GM19351 (cell line): ENCODE results near the gene GAMT.
"Not testable (repeated sequence)": the region's sequence is repeated elsewhere in the genome, so short reads cannot be mapped to it uniquely, and the experiment has no call there.

ENCODE experiments used
- ATAC-seq: cut with Tn5 transposase; IDR thresholded peaks from one replicate; pipeline ENCODE4 v1.9.1; 2021; ENCODE audit warnings: mild to moderate bottlenecking, moderate library complexity; ENCODE audit not compliant: unreplicated experiment

The GAMT gene

DNA sequence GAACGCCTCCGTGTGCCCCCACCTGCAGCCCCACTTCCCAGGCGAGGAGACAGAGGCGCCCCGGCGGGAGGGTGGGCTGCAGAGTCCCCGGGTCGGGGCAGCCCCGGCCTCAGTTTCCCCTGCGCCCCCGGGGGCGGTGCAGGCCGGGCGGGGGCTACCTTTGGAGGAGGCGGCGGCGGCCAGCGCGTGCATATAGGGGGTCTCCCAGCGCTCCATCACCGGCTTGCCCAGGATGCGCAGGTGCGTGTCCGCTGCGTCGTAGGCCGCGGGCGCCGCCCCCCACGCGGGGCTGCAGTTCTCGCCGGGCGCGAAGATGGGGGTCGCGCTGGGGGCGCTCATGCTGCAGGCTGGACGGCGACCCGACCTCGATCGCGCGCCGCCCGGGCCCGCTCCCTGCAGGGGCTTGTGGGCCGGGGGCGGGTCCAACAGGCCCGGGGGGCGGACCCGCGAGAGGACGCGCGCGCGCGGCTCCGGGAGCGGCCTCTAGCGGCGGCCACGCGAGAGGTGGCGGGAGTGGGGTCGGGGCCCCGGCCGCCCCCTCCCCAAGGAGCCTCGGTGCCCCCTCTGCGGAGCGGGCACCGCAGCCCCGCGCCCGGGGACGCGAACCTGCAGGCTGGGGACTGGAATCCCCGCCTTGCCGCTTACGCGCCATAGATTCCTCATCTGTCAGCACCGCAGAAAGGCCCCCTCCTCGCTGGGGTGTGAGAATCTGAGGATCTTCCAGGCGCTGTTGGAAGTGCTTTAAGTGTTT lies at the start of gene GAMT:
Gene GAMT, minus strand, starts transcription at position 405 of the 751 bp plus-strand sequence. Its CDS starts 66 bp downstream, at position 339.
- ATAC-seq = no peak

DNA sequence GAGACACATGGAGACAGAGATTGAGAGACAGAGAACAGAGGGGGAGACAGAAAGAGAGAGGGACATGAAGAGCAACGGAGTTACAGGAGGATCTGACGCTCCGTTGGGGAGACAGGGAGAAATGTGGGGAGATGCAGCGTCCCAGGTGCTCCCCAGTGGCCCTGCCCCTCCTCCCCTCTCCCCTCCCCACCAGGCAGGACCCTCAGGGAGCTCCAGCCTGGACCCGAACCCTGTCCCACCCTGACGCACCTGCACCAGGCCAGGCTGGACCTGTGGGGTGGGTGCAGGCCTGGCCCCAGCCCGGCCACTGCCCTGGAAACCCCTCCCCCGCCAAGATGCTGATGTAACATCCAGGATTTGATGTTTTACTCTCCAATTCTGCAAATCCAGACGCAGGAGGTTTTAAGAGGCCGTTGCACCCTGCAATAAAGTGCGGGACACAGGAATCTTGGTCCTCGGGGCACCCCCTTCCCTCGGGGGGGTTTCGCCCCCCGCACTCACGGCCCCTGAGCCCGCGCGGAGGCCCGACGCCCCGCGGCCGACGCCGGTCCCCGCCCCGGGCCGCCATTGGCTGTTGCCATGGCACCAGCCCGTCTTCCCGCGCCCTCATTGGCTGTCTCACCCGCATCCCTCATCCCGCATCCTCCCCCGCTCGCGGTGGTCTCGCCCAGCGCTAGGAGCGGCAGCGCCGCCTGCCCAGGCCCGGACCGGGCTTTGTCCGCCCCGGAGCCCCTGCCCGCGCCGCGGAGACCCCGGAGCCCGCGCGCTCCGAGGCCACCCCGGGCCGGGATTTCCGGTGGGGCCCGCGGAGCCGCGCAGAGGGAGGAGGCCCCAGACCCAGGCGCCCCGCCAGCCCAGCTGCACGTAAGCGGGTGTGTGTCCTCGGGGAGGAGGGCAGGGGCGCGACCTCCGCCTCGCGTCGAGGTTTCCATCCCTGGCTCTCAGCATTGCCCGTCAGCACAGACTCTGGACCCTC lies 48.4 kb upstream of the GAMT start, which contains the start of gene APC2:
Gene APC2, plus strand, starts transcription at position 655 of the 976 bp plus-strand sequence. CDS start 2,881 bp downstream, outside the sequence.
- no peak for ATAC-seq

- ATAC-seq = no peak
Measured at GRCh38 chr19:1447944-1448343, 46.6 kb upstream of the GAMT start.

GRCh38 chr19:1447504-1447903 lies 46.2 kb upstream of the GAMT start:
- ATAC-seq = no peak

GRCh38 chr19:1446713-1447481 lies 45.6 kb upstream of the GAMT start:
- no peak for ATAC-seq

- ATAC-seq = no peak
Measured at GRCh38 chr19:1445932-1446712, 44.8 kb upstream of the GAMT start.

DNA sequence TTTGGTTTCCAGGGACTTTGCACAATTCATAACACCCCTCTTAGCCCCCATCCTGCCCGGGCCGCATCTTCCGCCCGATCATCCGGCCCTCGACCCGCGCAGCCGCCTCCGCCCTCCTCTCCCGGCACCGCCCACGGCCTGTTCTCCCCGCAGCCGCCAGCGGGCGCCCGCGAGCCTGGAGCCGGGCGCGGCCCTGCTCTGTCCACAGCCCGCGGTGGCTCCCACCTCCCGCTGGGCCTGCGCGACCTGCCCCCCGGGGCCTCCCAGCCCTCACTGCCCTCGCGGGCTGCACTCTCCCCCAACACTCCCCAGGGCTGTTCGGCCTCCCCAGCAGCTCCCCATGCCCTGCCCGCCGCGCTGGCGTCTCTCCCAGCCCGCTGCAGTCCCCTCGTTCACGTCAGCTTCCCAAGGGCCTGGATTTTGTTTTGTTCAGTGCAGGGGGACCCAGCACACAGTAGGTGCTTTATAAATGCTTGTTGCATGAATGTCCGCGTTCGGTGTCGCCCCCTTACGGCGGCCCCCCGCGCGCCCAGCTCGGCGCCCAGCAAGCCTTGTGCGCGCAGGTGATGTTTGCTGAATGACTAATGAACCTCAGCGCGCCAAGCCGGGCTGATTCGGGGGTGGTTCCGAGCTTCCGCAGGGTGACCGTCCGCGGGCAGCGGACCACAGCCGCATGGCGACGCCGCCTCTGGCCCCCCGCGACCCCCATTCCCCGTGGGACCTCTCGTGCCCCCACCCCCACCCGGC lies 44.0 kb upstream of the GAMT start:
- ATAC-seq = no peak

DNA sequence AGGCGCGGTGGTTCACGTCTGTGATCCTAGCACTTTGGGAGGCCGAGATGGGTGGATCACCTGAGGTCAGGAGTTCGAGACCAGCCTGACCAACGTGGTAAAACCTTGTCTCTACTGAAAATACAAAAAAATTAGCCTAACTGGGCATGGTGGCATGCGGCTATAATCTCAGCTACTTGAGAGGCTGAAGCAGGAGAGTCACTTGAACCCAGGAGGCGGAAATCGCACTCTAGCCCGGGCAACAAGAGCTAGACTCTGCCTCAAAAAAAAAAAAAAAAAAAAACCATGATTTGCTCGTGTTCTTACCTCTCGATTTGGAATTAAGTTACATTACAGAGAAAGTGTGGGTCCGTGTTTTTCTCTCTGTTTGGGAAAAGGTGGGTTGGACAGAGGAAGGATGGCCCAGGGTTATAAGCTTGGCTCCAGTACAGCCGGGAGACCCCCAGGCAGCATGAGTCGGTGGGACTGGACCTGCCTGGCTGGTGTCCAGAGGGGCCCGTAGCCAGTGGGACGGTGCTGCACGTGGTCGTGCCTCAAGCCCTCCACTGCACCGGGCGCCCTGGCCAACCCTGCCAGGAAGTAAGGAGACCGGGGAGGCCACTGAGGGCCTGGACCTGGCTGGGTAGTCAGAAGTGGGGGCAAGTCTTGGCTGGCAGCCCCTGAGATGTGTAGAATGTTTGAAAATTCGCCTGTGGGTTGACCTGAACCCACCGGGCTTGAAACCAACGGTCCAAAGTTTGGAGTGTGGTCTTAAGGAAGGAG lies 40.5 kb upstream of the GAMT start:
- ATAC-seq = no peak

DNA sequence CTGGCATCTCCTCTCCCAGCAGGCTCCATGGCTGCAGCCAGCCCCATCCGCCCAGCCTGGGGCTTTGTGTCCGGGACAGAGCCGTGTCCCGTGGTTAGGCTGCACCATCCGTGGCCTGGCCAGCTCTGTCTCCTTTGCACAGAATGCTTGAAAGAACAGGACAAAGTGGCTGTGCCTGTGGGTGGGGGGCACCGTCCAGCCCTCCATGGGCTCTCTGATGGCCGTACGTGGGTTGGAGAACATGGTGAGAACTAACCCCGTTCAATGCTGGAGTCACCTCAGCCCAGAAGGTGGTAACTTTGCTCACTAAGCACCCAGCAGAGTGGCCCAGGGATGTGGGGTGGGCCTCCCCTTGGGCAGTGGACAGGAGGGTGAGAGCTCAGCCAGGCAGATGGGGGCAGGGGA lies 39.7 kb upstream of the GAMT start:
- no peak for ATAC-seq

DNA sequence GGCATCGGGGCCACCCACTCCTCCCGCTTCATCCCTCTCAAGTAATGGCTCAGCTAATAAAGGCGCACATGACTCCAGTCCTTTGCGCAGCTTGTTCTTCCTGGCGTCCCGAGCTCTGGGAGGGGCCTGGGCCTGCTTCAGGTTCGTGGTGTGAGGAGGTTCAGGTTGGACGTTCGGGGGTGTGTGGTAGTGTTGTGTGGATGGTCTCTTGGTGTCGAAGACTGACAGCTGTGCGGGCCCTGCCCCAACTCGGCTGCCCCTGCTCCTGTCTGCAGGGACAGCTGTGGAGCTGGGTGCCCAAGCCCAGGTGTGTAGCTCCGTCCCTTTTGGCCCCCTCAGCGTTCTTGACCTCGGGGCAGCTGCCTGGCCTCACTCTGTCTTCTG lies 39.1 kb upstream of the GAMT start:
- no peak for ATAC-seq

DNA sequence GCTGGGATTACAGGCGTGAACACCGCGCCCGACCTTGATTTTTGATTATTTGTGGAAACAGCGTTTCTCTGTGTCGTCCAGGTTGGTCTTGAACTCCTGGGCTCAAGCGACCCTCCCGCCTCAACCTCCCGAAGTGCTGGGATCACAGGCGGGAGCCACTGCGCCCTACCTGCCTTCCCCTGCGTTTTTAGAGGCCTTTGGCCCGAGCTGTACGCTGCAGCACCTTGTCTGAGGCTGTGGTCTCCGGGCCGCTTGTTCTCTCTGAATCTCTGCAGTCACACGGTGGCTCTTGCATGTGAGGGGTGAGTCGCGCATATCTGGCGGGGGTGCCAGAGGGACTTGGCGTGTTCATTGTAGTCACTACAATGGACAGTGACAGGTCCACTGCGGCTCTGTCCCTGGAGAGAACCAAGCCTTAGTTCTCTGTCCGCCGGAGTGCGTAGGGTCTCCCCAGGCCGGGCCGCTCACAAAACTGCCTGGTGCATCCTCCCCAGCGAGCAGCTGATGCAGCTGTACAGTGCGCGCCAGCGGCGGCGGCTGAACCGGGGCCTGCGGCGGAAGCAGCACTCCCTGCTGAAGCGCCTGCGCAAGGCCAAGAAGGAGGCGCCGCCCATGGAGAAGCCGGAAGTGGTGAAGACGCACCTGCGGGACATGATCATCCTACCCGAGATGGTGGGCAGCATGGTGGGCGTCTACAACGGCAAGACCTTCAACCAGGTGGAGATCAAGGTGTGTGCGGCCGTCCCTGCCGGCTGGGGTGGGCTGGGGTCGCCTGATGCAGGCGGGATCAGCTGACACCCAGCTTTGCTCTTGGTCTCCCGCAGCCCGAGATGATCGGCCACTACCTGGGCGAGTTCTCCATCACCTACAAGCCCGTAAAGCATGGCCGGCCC lies 38.4 kb upstream of the GAMT start:
- not testable (repeated sequence) for ATAC-seq

DNA sequence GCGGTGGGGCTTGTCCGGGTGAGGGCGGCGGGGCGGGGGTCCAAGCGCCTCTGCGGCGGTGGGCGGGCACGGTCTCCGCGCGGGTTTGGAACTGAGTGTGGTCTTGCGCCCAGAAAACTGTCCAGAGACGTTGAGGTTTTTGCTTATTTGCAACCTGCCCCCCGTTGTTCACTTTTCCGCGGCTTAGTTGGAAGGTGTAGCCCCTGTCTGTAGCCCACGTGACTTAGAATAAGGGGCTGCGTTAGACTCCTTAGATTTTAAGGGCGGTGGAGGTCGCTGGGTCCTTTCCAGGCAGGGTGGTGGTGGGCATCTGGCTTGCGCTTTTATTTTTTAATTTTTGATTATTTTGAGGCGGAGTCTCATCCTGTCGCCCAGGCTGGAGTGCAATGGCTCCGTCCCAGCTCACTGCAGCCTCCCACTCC lies 37.6 kb upstream of the GAMT start:
- no peak for ATAC-seq

- ATAC-seq = peak; percentile 80
Measured at GRCh38 chr19:1438035-1438932, 36.9 kb upstream of the GAMT start, which contains the start of gene RPS15. RPS15 (plus strand) TSS chr19:1438396; CDS start chr19:1438426, 30 bp downstream.

DNA sequence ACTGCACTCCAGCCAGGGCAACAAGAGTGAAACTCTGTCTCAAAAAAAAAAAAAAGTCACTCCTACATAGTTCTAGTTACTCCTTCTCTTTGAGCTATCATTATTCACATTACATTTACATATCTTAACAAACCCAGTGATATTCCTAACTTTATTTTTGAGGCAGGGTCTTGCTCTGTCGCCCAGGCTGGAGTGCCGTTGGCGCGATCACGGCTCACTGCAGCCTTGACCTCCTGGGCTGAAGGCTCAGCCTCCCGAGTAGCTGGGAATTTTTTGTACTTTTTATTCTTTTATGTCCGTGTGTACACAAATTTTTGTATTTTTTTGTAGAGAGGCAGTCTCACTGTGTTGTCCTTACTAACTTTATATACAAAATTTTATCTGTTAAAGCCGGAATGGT lies 36.3 kb upstream of the GAMT start:
- no peak for ATAC-seq

DNA sequence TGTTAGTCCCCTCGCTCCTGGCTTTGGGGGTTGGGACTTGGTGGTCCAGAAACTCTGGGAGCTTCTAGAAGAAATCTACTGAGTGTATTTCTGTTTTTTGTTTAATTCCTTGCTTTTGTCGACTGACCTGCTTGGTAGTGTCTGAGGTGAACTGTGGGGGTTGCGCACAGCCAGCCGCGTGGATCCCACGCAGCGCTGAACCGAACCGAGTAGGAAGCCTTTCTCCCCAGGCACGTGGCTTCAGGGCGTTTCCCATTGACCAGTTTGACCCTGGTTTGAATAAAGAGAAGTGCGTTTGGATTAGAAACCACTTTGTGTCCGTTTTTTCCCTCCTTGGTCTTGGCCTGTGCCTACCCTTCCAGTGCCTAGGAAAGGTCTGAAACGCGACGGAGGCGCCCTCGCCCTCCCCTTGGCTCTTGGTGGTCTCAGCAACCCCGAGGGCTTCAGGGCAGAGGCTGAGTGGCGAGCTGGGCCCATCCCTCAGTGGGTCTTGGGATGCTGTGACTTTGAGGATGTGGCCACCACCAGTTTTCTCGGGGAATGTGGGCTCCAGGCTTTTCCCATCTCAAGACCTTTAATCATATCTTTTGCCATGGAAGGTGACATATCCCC lies 34.1 kb upstream of the GAMT start:
- no peak for ATAC-seq

DNA sequence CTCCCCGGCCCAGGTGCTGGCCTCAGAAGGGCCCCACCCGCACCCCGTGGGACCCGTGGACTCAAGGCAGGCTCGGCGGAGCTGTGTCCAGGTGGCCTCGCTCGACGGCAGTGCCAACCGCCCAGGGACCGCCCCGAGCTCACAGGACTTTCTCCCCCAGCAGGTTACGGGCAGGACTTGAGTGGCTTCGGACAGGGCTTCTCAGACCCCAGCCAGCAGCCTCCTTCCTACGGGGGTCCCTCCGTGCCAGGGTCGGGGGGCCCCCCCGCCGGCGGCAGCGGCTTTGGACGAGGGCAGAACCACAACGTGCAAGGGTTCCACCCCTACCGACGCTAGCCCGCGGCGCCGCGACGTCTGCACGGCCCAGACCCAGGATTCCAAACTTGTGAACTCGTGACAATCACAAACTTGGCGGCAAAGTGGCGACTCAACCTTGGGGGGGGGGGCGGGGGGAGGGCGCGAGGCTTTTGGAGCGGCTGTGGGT lies 33.3 kb upstream of the GAMT start:
- ATAC-seq = no peak
